HL-60 (cell line): ENCODE data around the gene TPCN2.

Experiments used
- DNase-seq, 2 experiments: peaks; one replicate each; pipeline ENCODE4 v3.0.0-alpha.2; 2010 to 2020; ENCODE audit warnings: low read depth in 1 of 2, low spot score in 1 of 2
- H3K27ac ChIP-seq: fragments of 250-450 bp; sonication (Bioruptor Pico); replicated peaks from 2 replicates; pipeline ENCODE4 v1.5.1; 2020; ENCODE audit warnings: mild to moderate bottlenecking, moderate library complexity
- H3K27me3 ChIP-seq: fragments of 250-450 bp; sonication (Bioruptor Pico); 2 replicates; pipeline ENCODE4 v1.5.1; 2021; ENCODE audit warnings: mild to moderate bottlenecking, moderate library complexity; ENCODE audit not compliant: insufficient read depth, poor library complexity, severe bottlenecking
- H3K4me3 ChIP-seq: replicated peaks from 2 replicates; pipeline ENCODE4 v1.5.1; 2011; ENCODE audit warnings: mild to moderate bottlenecking, control low read depth, low read length; ENCODE audit not compliant: insufficient read depth
- GABPA ChIP-seq: IDR thresholded peaks from 2 replicates; pipeline ENCODE4 v1.6.1; 2012; ENCODE audit warnings: low read depth
- POLR2AphosphoS5 ChIP-seq: IDR thresholded peaks from 2 replicates; pipeline ENCODE4 v1.6.1; 2012; ENCODE audit warnings: low read depth
- SPI1 ChIP-seq: IDR thresholded peaks from 2 replicates; pipeline ENCODE4 v1.6.1; 2012; ENCODE audit warnings: low read depth, mild to moderate bottlenecking, borderline replicate concordance
- microRNA-seq: library from miRNA; unstranded; fragments of <30 nt; microRNA quantifications from one replicate; pipeline ENCODE4, GENCODE V29; 2018
- TF ChIP-seq, protein P1 (sequence below): IDR thresholded peaks from one replicate; pipeline ENCODE4 v1.5.1; 2011; ENCODE audit warnings: low read length, control low read depth, inconsistent platforms; ENCODE audit not compliant: insufficient read depth
- TF ChIP-seq, protein P2 (sequence below): IDR thresholded peaks from 2 replicates; pipeline ENCODE4 v1.6.1; 2012; ENCODE audit warnings: low read depth; ENCODE audit not compliant: insufficient replicate concordance

TPCN2 gene

GRCh38 chr11:69180226-69180625, 131.5 kb downstream of the TPCN2 start:
- TF ChIP-seq, protein P1, sequence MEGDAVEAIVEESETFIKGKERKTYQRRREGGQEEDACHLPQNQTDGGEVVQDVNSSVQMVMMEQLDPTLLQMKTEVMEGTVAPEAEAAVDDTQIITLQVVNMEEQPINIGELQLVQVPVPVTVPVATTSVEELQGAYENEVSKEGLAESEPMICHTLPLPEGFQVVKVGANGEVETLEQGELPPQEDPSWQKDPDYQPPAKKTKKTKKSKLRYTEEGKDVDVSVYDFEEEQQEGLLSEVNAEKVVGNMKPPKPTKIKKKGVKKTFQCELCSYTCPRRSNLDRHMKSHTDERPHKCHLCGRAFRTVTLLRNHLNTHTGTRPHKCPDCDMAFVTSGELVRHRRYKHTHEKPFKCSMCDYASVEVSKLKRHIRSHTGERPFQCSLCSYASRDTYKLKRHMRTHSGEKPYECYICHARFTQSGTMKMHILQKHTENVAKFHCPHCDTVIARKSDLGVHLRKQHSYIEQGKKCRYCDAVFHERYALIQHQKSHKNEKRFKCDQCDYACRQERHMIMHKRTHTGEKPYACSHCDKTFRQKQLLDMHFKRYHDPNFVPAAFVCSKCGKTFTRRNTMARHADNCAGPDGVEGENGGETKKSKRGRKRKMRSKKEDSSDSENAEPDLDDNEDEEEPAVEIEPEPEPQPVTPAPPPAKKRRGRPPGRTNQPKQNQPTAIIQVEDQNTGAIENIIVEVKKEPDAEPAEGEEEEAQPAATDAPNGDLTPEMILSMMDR, result no peak
- TF ChIP-seq POLR2AphosphoS5 (no peak), SPI1 (no peak), GABPA (no peak)
- TF ChIP-seq, protein P2, sequence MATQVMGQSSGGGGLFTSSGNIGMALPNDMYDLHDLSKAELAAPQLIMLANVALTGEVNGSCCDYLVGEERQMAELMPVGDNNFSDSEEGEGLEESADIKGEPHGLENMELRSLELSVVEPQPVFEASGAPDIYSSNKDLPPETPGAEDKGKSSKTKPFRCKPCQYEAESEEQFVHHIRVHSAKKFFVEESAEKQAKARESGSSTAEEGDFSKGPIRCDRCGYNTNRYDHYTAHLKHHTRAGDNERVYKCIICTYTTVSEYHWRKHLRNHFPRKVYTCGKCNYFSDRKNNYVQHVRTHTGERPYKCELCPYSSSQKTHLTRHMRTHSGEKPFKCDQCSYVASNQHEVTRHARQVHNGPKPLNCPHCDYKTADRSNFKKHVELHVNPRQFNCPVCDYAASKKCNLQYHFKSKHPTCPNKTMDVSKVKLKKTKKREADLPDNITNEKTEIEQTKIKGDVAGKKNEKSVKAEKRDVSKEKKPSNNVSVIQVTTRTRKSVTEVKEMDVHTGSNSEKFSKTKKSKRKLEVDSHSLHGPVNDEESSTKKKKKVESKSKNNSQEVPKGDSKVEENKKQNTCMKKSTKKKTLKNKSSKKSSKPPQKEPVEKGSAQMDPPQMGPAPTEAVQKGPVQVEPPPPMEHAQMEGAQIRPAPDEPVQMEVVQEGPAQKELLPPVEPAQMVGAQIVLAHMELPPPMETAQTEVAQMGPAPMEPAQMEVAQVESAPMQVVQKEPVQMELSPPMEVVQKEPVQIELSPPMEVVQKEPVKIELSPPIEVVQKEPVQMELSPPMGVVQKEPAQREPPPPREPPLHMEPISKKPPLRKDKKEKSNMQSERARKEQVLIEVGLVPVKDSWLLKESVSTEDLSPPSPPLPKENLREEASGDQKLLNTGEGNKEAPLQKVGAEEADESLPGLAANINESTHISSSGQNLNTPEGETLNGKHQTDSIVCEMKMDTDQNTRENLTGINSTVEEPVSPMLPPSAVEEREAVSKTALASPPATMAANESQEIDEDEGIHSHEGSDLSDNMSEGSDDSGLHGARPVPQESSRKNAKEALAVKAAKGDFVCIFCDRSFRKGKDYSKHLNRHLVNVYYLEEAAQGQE, result no peak
- no peak overlapping the region for H3K4me3 ChIP-seq
- H3K27me3 ChIP-seq, result no peaks in the 10 kb centered on the region
- no peak overlapping the region for H3K27ac ChIP-seq
- DNase-seq, result no peak

GRCh38 chr11:69180726-69181125, 132.0 kb downstream of the TPCN2 start:
- TF ChIP-seq SPI1, result no peak
- no peak for TF ChIP-seq GABPA
- TF ChIP-seq, protein P1, result no peak
- TF ChIP-seq POLR2AphosphoS5, result no peak
- DNase-seq, result no peak
- H3K4me3 ChIP-seq, result no peak overlapping the region
- no peak overlapping the region for H3K27ac ChIP-seq
- no peaks in the 10 kb centered on the region for H3K27me3 ChIP-seq

DNA sequence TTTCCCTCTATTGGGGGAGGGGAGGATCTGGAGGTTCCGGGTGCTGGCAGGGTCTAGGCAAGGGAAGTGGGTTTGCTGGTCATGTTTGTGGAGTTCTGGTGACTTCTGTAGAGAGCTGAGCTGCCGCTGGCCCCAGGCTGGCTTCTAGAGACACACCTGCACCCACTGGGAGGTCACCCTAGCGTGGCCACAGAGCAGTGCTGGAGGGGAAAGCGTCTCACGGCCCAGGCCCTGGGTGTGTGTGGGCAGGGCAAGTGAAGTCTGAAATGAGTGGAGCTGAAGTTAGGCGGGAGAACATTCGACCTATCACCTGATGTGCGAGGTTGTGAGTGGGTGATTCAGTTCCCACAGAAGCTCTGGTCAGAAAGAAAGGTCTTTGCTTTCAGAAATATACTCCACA, 134.9 kb downstream of the TPCN2 start:
- DNase-seq, result no peak
- Histone ChIP-seq H3K4me3 (no peak overlapping the region), H3K27ac (no peak overlapping the region), H3K27me3 (no peaks in the 10 kb centered on the region)
- TF ChIP-seq, protein P2, result no peak
- TF ChIP-seq SPI1 (no peak), GABPA (no peak), POLR2AphosphoS5 (no peak)
- TF ChIP-seq, protein P1, result no peak

Small RNA genes within 50 kb of the gene (microRNA-seq; reads per million reads assigned to microRNA genes)
- 2.1 reads per million for gene MIR3164
